GM23338 (cell line): ENCODE results near the gene C3orf62. TPM values are rescaled to one million over a fixed set of nuclear protein-coding genes. Genes with fewer than 3 reads are reported as not detected.

Experiments
- ATAC-seq: fragments of 200-7000 bp; cut with Tn5 transposase; 3 replicates; pipeline ENCODE4 v1.9.1; 2020
- DNase-seq: peaks from one replicate; pipeline ENCODE4 v3.0.0-alpha.2; 2015; ENCODE audit warnings: low spot score
- H2AFZ ChIP-seq: fragments of 200-600 bp; sonication (generic); 2 replicates; pipeline ENCODE4 v1.8.0; 2016; ENCODE audit warnings: antibody characterized with exemption, mild to moderate bottlenecking, moderate library complexity
- H3F3A ChIP-seq: fragments of 200-600 bp; sonication (generic); replicated peaks from 2 replicates; pipeline ENCODE4 v1.8.0; 2017; ENCODE audit warnings: antibody characterized with exemption, mixed run types, low read depth
- H3K27ac ChIP-seq: fragments of 200-600 bp; sonication (generic); 2 replicates; pipeline ENCODE4 v1.6.1; 2016; ENCODE audit warnings: low read depth
- H3K27me3 ChIP-seq: fragments of 200-600 bp; sonication (generic); 2 replicates; pipeline ENCODE4 v1.8.0; 2016; ENCODE audit warnings: mild to moderate bottlenecking, mixed run types, moderate library complexity; ENCODE audit not compliant: insufficient read depth
- H3K36me3 ChIP-seq: fragments of 200-600 bp; sonication (generic); 2 replicates; pipeline ENCODE4 v1.8.0; 2016; ENCODE audit warnings: mild to moderate bottlenecking; ENCODE audit not compliant: insufficient read depth
- H3K4me1 ChIP-seq: fragments of 200-600 bp; sonication (generic); 2 replicates; pipeline ENCODE4 v1.8.0; 2016; ENCODE audit warnings: mild to moderate bottlenecking, moderate library complexity; ENCODE audit not compliant: insufficient read depth
- H3K4me2 ChIP-seq: fragments of 200-600 bp; sonication (generic); 2 replicates; pipeline ENCODE4 v1.7.1; 2017; ENCODE audit warnings: mixed run types
- H3K4me3 ChIP-seq: fragments of 200-600 bp; sonication (generic); 2 replicates; pipeline ENCODE4 v1.6.1; 2016; ENCODE audit warnings: mixed run types
- H3K79me2 ChIP-seq: fragments of 200-600 bp; sonication (generic); replicated peaks from 2 replicates; pipeline ENCODE4 v1.8.0; 2017; ENCODE audit warnings: mild to moderate bottlenecking; ENCODE audit not compliant: insufficient read depth
- H3K9me2 ChIP-seq: fragments of 200-600 bp; sonication (generic); 2 replicates; pipeline ENCODE4 v1.8.0; 2017; ENCODE audit not compliant: insufficient read depth
- H4K20me1 ChIP-seq: fragments of 200-600 bp; sonication (generic); replicated peaks from 2 replicates; pipeline ENCODE4 v1.8.0; 2017; ENCODE audit warnings: mild to moderate bottlenecking; ENCODE audit not compliant: insufficient read depth
- H3K27ac Mint-ChIP-seq: 2 replicates; pipeline ENCODE4 v1.8.0; 2020; ENCODE audit warnings: inconsistent platforms, mild to moderate bottlenecking, moderate library complexity, mixed read lengths
- H3K27me3 Mint-ChIP-seq: 3 replicates; pipeline ENCODE4 v1.8.0; 2022; ENCODE audit warnings: low read depth, mild to moderate bottlenecking, moderate library complexity, mixed read lengths, inconsistent platforms; ENCODE audit not compliant: insufficient read depth, poor library complexity
- H3K36me3 Mint-ChIP-seq: 3 replicates; pipeline ENCODE4 v1.8.0; 2021; ENCODE audit warnings: low read depth, mild to moderate bottlenecking, inconsistent platforms, moderate library complexity, mixed read lengths
- H3K4me1 Mint-ChIP-seq: 3 replicates; pipeline ENCODE4 v1.8.0; 2020; ENCODE audit warnings: mild to moderate bottlenecking, inconsistent platforms, mixed read lengths
- H3K4me3 Mint-ChIP-seq: 3 replicates; pipeline ENCODE4 v1.8.0; 2021; ENCODE audit warnings: moderate library complexity, mild to moderate bottlenecking, inconsistent platforms, mixed read lengths
- H3K9me3 Mint-ChIP-seq: 3 replicates; pipeline ENCODE4 v1.8.0; 2020; ENCODE audit warnings: moderate library complexity, mild to moderate bottlenecking, inconsistent platforms, mixed read lengths
- CREB1 ChIP-seq: fragments of 250-450 bp; sonication (Bioruptor Pico); IDR thresholded peaks from 2 replicates; pipeline ENCODE4 v1.5.0; 2020; ENCODE audit warnings: low read depth, mild to moderate bottlenecking, moderate library complexity
- ETS1 ChIP-seq: IDR thresholded peaks from 2 replicates; pipeline ENCODE4 v1.6.1; 2016; ENCODE audit warnings: antibody characterized with exemption
- EZH2 ChIP-seq: fragments of 200-600 bp; sonication (generic); IDR thresholded peaks from one replicate; pipeline ENCODE4 v1.8.0; 2017; ENCODE audit warnings: antibody characterized with exemption, mild to moderate bottlenecking, low read depth; ENCODE audit not compliant: unreplicated experiment
- EZH2phosphoT487 ChIP-seq: fragments of 200-600 bp; sonication (generic); IDR thresholded peaks from one replicate; pipeline ENCODE4 v1.8.1; 2018; ENCODE audit warnings: antibody characterized with exemption; ENCODE audit not compliant: unreplicated experiment
- JUNB ChIP-seq: IDR thresholded peaks from one replicate; pipeline ENCODE4 v1.6.1; 2016; ENCODE audit warnings: antibody characterized with exemption; ENCODE audit not compliant: unreplicated experiment
- NANOG ChIP-seq: IDR thresholded peaks from 2 replicates; pipeline ENCODE4 v1.6.1; 2016; ENCODE audit warnings: antibody characterized with exemption, borderline replicate concordance
- POLR2AphosphoS5 ChIP-seq: IDR thresholded peaks from 2 replicates; pipeline ENCODE4 v1.6.1; 2016; ENCODE audit warnings: antibody characterized with exemption, low read depth
- STAT1 ChIP-seq: IDR thresholded peaks from one replicate; pipeline ENCODE4 v1.6.1; 2016; ENCODE audit warnings: antibody characterized with exemption; ENCODE audit not compliant: unreplicated experiment
- ZNF114 ChIP-seq: fragments of 250-450 bp; sonication (Bioruptor Pico); IDR thresholded peaks from 2 replicates; pipeline ENCODE4 v1.5.0; 2020; ENCODE audit warnings: mild to moderate bottlenecking, moderate library complexity
- ZNF331 ChIP-seq: fragments of 250-450 bp; sonication (Bioruptor Pico); IDR thresholded peaks from 2 replicates; pipeline ENCODE4 v1.5.0; 2020; ENCODE audit warnings: low read depth, mild to moderate bottlenecking, moderate library complexity
- ZNF462 ChIP-seq: fragments of 250-450 bp; sonication (Bioruptor Pico); IDR thresholded peaks from 2 replicates; pipeline ENCODE4 v1.5.0; 2020; ENCODE audit warnings: mild to moderate bottlenecking, moderate library complexity
- polyA plus RNA-seq: library from polyadenylated mRNA; unstranded; fragments of >200 nt; fragmentation: Nextera tagmentation; extraction: Ambion mirVana; gene quantifications from 2 replicates; pipeline ENCODE4 v1.2.1, GENCODE V29; 2016
- total RNA-seq: library from RNA; depleted of rRNA; stranded (reverse); fragments of >200 nt; shearing (Covaris generic); gene quantifications from 2 replicates; pipeline ENCODE4 v1.2.3, GENCODE V29; 2014

Gene C3orf62
- total and polyA plus RNA-seq, 2 experiments from 2014 or later: 1.6 to 2.4 TPM

GRCh38 chr3:49278548-49278947, 1.5 kb upstream of the C3orf62 start:
- Histone ChIP-seq H3K4me1 (peaks cover 11% of the 10 kb centered on the region), H3F3A (peaks cover 16% of the 10 kb centered on the region; the same call in 1 of the 2 replicates), H3K79me2 (no peaks in the 10 kb centered on the region), H3K9me2 (no peaks in the 10 kb centered on the region), H3K27me3 (no peaks in the 10 kb centered on the region), H4K20me1 (no peaks in the 10 kb centered on the region), H3K4me2 (no peak overlapping the region), H3K27ac (no peak overlapping the region), H3K36me3 (peaks cover 7% of the 10 kb centered on the region; the same call in 1 of the 2 replicates), H3K4me3 (no peak overlapping the region), H2AFZ (no peak overlapping the region)
- H3K9me3 Mint-ChIP-seq: no peaks in the 10 kb centered on the region
- peaks cover 15% of the 10 kb centered on the region for H3K4me1 Mint-ChIP-seq
- H3K27ac Mint-ChIP-seq: no peak overlapping the region
- H3K4me3 Mint-ChIP-seq: no peak overlapping the region
- ATAC-seq: no peak
- DNase-seq: no peak
- H3K27me3 Mint-ChIP-seq: peaks cover 14% of the 10 kb centered on the region
- TF ChIP-seq CREB1 (no peak), ZNF331 (CRISPR knock-in tag) (no peak), POLR2AphosphoS5 (no peak), JUNB (no peak), ZNF114 (CRISPR knock-in tag) (no peak), EZH2phosphoT487 (no peak), NANOG (no peak), EZH2 (no peak), ZNF462 (CRISPR knock-in tag) (no peak), ETS1 (no peak), STAT1 (no peak)
- H3K36me3 Mint-ChIP-seq: peaks cover 36% of the 10 kb centered on the region
